GM18861 (cell line): ENCODE measurements around the gene ASB16.
A peak's percentile ranks its signal among the peaks of the same experiment; 100 is the strongest.
"Not testable (repeated sequence)": the region's sequence is repeated elsewhere in the genome, so short reads cannot be mapped to it uniquely, and the experiment has no call there.

Experiments
- ATAC-seq: cut with Tn5 transposase; IDR thresholded peaks from one replicate; pipeline ENCODE4 v1.9.1; 2021; ENCODE audit not compliant: unreplicated experiment

ASB16 gene

DNA sequence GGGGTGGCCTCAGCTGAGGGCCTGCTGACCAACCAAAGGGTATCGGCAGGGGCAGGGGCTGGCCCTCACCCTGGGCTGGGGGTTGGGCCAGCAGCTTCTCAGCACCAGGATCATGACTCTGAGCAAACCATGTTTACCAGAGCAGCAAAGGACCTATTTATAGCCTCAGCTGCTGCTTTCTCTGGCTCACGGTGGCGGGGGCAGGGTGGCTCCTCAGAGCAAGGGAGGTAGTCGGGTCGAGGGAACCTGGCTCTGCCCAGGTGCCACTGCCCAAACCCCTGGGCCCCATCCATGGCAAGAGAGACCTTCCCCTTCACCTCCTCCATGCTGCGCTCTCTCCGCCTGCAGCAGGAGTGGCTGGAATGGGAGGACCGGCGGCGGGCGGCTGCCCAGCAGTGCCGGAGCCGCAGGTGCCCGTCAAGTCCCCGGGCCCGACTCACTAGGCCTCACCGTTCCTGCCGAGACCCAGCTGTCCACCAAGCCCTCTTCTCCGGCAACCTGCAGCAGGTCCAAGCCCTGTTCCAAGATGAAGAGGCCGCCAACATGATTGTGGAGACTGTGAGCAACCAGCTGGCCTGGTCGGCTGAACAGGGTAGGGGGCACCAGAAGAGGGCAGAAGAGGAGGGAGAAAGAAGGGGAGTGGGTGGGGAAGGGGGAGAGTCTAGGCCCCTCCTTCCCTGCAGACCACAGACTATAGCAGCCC is at the start of gene ASB16:
Gene ASB16 (plus strand): TSS at position 206 of the 703 bp plus-strand sequence. CDS start 86 bp downstream, at position 292.
- ATAC-seq, result no peak

DNA sequence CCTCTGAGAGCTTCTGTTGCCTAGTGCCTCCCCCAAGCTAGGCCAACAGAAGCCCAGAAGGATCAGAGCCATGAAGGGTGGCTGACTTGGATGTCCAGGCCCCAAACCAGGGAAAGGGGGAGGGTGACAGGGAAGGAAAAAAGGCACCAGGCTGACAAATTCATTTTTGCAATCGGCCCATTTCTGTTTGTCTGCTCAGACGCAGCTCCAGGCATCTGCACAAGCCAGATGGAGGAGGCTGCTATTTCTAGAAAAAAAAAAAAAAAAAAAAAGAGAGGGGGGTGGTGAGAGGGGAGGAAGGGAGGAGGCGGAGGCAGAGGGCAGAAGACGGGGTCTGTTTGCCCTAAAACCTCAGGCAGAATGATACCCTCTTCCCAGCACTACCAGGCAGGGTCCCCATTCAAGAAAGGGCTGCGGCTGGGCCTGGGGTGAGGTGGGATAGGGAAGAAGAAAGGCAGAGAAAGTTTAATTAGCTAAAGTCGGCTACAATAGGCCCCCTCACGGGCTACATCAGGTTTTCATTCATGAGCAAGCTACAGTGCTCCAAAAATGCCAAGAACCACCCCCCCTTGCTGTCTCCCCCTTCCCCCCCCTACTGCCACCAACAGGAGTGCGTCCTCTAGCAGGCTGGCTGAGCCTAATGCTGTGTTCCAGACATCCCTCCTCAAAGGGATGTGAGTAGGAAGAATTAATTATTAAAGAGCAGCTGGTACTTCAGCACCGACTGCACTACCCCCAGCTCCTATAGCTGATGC is 49.5 kb upstream of the ASB16 start:
- ATAC-seq, result no peak

- ATAC-seq, result no peak
Measured at GRCh38 chr17:44121997-44122815, 48.3 kb upstream of the ASB16 start.

GRCh38 chr17:44122816-44123355 is 47.6 kb upstream of the ASB16 start:
- no peak for ATAC-seq

- ATAC-seq, result peak; percentile 71
Measured at GRCh38 chr17:44123356-44124117, 47.0 kb upstream of the ASB16 start, which contains the start of gene HDAC5. HDAC5 (minus strand) TSS chr17:44123641; CDS start chr17:44117515, 6,126 bp downstream.

- no peak for ATAC-seq
Measured at GRCh38 chr17:44124118-44124438, 46.4 kb upstream of the ASB16 start.

DNA sequence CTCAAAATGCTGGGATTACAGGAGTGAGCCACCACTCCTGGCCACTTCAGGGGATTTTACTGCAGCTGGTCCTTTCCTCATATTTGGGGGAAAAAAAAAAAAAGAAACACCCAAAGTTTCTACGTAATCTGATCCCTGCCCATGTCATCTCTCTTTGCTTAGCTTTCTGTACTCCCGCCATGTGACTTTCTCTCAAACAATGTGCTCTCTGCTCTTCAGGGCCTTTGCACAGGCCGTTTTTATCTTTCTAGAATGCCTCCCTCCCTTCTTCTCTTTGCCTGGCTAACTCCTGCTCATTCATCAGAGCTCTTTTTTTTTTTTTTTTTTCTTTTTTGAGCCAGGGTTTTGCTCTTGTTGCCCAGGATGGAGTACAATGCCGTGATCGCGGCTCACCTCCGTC is 42.1 kb upstream of the ASB16 start:
- no peak for ATAC-seq

DNA sequence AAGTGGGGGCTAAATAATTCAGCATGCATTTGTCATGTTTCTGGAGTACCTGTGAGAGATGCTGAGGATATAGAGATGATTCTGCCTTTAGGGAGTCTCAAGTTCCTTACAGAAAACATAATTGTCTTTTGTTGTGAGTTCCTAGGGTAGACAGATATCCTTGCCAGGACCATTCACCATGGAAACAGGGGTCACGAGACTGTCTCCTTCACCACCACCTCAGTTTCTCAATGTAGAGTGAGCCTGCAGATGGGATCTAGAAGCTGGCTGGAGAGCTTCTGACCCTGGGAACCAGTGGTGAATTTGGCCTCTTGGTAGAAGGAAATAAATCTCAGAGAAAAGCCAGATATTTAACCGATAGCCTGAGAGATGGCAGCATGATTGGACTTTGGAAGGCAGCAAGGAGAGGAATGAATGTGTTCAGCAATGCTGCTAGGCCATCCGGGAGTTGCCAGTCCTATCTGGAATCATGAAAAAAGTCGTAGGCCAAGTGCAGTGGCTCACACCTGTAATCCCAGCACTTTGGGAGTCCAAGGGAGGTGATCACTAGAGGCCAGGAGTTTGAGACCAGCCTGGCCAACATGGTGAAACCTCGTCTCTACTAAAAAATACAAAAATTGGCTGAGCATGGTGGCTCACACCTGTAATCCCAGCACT is 39.7 kb upstream of the ASB16 start:
- ATAC-seq, result no peak

DNA sequence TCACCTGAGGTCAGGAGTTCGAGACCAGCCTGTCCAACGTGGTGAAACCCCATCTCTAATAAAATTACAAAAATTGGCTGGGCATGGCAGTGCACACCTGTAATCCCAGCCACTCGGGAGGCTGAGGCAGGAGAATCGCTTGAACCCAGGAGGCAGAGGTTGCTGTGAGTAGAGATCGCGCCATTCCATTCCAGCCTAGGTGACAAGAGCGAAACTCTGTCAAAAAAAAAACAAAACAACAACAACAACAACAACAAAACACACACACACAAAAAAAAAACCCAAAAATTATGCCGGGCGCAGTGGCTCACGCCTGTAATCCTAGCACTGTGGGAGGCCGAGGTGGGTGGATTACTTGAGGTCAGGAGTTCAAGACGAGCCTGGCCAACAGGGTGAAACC is 39.1 kb upstream of the ASB16 start:
- ATAC-seq, result not testable (repeated sequence)

DNA sequence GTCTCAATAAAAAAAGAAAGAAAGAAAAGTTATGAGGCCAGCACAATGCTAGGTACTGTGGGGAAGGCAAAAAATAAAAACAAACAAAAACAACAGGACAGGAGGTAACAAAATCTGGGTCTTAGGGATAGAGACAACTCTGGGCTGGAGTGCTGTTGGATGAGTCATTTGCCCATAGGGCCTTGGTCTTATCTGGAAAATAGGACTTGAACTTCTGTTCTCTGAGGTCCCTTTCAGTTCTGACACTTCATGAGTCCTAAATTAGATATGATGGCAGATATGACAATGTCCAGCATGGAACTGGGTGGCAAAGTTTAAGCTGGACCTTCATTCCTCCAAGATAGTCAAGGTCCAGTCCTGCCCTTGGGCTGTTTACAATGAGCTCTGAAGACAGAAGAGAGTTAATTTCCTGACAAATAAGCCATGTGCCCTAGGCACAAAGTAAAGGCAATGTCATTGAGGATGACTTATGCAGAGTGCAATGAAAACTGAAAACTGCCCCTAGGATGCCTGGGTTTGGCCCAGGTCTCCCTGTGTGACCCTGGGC is 38.2 kb upstream of the ASB16 start:
- no peak for ATAC-seq

GRCh38 chr17:44133918-44134476 is 36.5 kb upstream of the ASB16 start:
- no peak for ATAC-seq

- ATAC-seq, result no peak
Measured at GRCh38 chr17:44134752-44135568, 35.5 kb upstream of the ASB16 start.

- ATAC-seq, result no peak
Measured at GRCh38 chr17:44137891-44138709, 32.4 kb upstream of the ASB16 start.

DNA sequence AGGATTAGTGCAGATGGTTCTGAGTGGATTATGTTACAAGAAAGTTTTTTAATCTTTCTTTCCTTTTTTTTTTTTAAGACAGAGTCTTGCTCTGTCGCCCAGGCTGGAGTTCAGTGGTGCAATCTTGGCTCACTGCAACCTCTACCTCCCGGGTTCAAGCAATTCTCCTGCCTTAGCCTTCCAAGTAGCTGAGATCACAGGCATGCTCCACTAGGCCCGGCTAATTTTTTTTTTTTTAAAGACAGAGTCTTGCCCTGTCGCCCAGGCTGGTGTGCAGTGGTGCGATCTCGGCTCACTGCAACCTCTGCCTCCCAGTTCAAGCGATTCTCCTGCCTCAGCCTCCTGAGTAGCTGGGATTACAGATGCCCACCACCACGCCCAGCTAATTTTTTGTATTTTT is 26.6 kb upstream of the ASB16 start:
- not testable (repeated sequence) for ATAC-seq

DNA sequence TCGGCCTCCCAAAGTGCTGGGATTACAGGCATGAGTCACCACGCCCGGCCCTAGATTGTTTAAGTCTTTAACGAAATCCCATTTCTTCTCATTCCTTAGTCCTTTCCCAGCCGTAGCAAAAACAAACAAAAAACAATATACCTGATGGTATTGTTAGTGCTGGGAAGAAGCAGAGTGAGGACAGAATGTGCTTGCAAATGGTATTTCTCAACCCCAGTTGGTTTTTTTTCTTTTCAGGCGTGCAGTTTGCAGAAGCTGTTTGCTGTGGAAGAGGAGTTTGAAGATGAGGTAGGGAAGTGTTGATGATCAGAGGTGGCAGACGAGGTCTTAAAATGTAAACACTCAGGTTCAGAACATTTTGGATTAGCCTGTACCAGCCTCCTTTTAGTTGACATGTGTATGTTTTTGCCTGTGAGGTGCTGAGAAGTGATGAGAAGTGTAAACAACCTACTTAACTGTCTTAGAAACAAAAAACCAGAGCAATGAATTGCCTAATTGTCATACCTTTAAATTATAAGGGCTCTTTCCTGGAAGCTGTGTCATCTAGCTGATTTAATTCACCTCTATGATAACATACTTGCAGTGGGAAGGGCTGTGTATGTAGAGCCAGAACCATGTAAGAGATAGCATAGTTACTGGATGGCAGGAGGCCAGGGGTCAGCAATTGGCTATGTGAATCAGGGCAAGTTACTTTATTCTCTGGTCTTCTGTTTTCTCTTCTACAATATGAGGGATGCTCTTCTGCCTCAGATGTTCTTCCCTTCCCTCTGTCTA is 25.4 kb upstream of the ASB16 start:
- no peak for ATAC-seq

DNA sequence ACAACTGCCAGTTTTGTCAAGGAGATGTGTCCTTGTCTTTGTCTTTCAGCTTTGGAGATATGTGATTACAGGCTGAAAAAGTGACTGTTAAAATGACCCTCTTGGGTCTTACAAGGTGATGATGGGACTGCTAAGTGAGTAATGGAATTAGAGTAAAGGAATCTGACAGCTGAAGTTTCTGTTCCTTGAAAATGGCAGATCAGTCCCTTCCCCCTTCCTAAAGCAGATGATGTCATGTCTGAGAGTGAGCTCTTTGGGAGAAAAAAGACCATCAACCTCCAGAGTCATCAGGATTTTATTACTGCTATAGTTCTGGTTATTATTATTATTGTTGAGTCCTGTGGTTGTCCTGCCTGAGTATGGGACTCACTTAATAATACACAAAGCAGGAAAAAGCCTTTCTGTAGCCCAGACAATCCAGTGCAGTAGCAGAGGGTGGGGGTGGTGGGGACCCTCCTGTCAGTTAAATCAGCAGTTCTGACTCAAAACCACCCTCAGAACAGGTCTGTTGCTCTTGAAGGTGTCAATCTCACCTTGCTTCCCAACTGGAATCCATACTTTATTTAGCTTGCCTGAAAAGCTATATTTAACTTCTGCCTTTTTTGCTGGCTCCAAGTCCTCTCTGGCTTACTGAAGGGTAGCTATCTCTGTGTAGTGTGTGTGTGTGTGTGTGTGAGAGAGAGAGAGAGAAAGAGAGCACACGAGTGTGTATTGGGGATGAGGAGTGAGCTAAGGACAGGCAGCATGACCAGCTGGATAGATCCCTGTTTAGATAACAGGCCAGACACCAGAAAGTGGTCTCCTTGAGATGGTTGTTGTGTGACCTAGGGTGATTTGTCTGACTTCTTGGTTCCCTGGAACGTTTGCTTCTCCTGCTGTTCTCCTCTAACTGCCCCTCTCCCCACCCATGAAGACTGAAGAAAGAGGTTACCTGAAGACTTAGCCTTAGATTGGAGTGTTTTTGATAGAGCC is 23.8 kb upstream of the ASB16 start:
- ATAC-seq, result no peak
